HG03103 (cell line): ENCODE data around the gene TAS1R1.
A peak's percentile ranks its signal among the peaks of the same experiment; 100 is the strongest.

Experiments used
- ATAC-seq: cut with Tn5 transposase; IDR thresholded peaks from one replicate; pipeline ENCODE4 v1.9.1; 2021; ENCODE audit warnings: low read depth; ENCODE audit not compliant: unreplicated experiment

TAS1R1 gene

GRCh38 chr1:6601923-6602668 is 47.0 kb downstream of the TAS1R1 start:
- ATAC-seq, result no peak

- peak; percentile 44 for ATAC-seq
These were observed 47.6 kb downstream of the TAS1R1 start, which contains the start of gene KLHL21 for GRCh38 chr1:6602669-6603237. Gene KLHL21, minus strand, starts transcription at chr1:6602869. Its CDS starts 52 bp downstream, at chr1:6602817.

GRCh38 chr1:6603238-6603914 is 48.3 kb downstream of the TAS1R1 start:
- peak; percentile 18 for ATAC-seq

- ATAC-seq, result no peak
These were observed 48.9 kb downstream of the TAS1R1 start for GRCh38 chr1:6603915-6604558.

GRCh38 chr1:6612641-6613360 is 57.7 kb downstream of the TAS1R1 start:
- ATAC-seq, result peak; percentile 30

- ATAC-seq, result peak; percentile 93
These were observed 58.4 kb downstream of the TAS1R1 start, which contains the start of gene PHF13 for GRCh38 chr1:6613361-6614018. Gene PHF13, plus strand, starts transcription at chr1:6613731. Its CDS starts 336 bp downstream, at chr1:6614067.

GRCh38 chr1:6614019-6614928 is 59.2 kb downstream of the TAS1R1 start:
- no peak for ATAC-seq

- ATAC-seq, result no peak
These were observed 60.0 kb downstream of the TAS1R1 start for GRCh38 chr1:6614929-6615785.

- no peak for ATAC-seq
These were observed 63.9 kb downstream of the TAS1R1 start for GRCh38 chr1:6619045-6619444.

GRCh38 chr1:6621429-6622391 is 66.6 kb downstream of the TAS1R1 start:
- ATAC-seq, result no peak

- ATAC-seq, result no peak
These were observed 67.5 kb downstream of the TAS1R1 start for GRCh38 chr1:6622396-6623152.

GRCh38 chr1:6623269-6623965 is 68.3 kb downstream of the TAS1R1 start:
- ATAC-seq, result no peak

GRCh38 chr1:6624710-6625583 is 69.8 kb downstream of the TAS1R1 start, which contains the start of gene THAP3:
Gene THAP3, plus strand, starts transcription at chr1:6624868. Its CDS starts 351 bp downstream, at chr1:6625219.
- peak; percentile 83 for ATAC-seq

GRCh38 chr1:6625584-6626149 is 70.6 kb downstream of the TAS1R1 start:
- no peak for ATAC-seq
